ENCODE results near the gene ABCC4.
"Not testable (repeated sequence)": the region's sequence is repeated elsewhere in the genome, so short reads cannot be mapped to it uniquely, and the experiment has no call there.

Gene ABCC4

GRCh38 chr13:95168191-95168590 lies 133.1 kb downstream of the ABCC4 start:
- Histone ChIP-seq H3K4me3 (ENCODE audit: insufficient read depth, low read depth, low read length) (no peak overlapping the region), H3K9me3 (ENCODE audit: control insufficient read depth, low read length) (no peaks in the 10 kb centered on the region), H3K27me3 (ENCODE audit: control insufficient read depth, insufficient read depth, low read length, poor library complexity, severe bottlenecking) (no peaks in the 10 kb centered on the region), H3K4me1 (ENCODE audit: control insufficient read depth, insufficient read depth, low read length) (no peaks in the 10 kb centered on the region), H3K36me3 (ENCODE audit: control insufficient read depth, insufficient read depth, low read length) (no peaks in the 10 kb centered on the region), H3K27ac (ENCODE audit: insufficient read depth, low read depth, low read length, poor library complexity, severe bottlenecking) (no peak overlapping the region)
- WGBS, 2 experiments = 85 to 93% methylated on average over 6 of the region's 6 CpGs

- not testable (repeated sequence) for H3K27ac ChIP-seq (ENCODE audit: insufficient read depth, low read depth, low read length, poor library complexity, severe bottlenecking); H3K4me1 ChIP-seq (ENCODE audit: control insufficient read depth, insufficient read depth, low read length); H3K36me3 ChIP-seq (ENCODE audit: control insufficient read depth, insufficient read depth, low read length); H3K27me3 ChIP-seq (ENCODE audit: control insufficient read depth, insufficient read depth, low read length, poor library complexity, severe bottlenecking); H3K9me3 ChIP-seq (ENCODE audit: control insufficient read depth, low read length); H3K4me3 ChIP-seq (ENCODE audit: insufficient read depth, low read depth, low read length)
- 91 to 96% methylated on average over 3 to 4 of the region's 5 CpGs for WGBS, 2 experiments
Measured at GRCh38 chr13:95167003-95167402, 134.2 kb downstream of the ABCC4 start.

GRCh38 chr13:95164830-95165229 lies 136.4 kb downstream of the ABCC4 start:
- no peak overlapping the region for H3K4me3 ChIP-seq (ENCODE audit: insufficient read depth, low read depth, low read length)
- 88 to 95% methylated on average over 4 of the region's 4 CpGs for WGBS, 2 experiments
- H3K9me3 ChIP-seq (ENCODE audit: control insufficient read depth, low read length) = no peaks in the 10 kb centered on the region
- no peak overlapping the region for H3K27ac ChIP-seq (ENCODE audit: insufficient read depth, low read depth, low read length, poor library complexity, severe bottlenecking)
- H3K4me1 ChIP-seq (ENCODE audit: control insufficient read depth, insufficient read depth, low read length) = no peaks in the 10 kb centered on the region
- no peaks in the 10 kb centered on the region for H3K27me3 ChIP-seq (ENCODE audit: control insufficient read depth, insufficient read depth, low read length, poor library complexity, severe bottlenecking)
- H3K36me3 ChIP-seq (ENCODE audit: control insufficient read depth, insufficient read depth, low read length) = no peaks in the 10 kb centered on the region

DNA sequence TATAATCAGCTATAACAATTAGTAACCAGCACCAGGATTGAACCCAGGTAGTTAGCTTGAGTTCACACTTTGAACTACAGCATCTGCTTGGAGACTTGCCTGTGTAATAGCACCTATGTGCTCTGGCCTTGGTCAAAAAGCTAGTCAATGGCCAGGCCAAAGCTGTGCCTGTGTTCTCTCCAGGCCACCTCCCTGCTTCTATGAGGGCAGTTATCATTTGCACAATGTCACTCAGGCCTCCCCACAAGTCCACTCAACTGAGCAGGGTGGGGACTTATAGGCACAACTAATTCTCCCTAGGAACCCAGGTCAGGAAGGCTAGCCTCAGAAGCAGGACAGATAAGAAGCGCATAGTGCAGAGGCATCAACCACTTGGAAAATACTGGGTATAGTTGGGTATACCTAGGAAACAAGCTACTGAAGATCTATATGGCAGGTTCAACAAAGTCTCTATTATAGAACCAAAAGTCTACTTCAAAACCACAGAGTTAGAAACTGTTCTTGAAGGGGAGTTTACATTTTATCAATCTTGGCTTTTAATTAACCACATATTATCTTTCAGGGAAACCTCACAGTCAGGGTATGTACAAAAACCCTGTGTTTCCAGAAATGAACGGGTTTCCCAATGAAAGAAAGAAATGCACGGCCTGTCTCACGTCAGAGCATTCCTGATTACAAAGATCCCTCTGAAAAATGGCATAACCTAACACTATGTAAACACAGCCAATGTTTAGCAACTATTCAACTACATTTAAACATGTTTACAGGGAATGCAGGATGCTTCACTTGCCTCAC lies 140.9 kb downstream of the ABCC4 start:
- no peak overlapping the region for H3K27ac ChIP-seq (ENCODE audit: insufficient read depth, low read depth, low read length, poor library complexity, severe bottlenecking)
- H3K4me1 ChIP-seq (ENCODE audit: control insufficient read depth, insufficient read depth, low read length) = no peaks in the 10 kb centered on the region
- no peaks in the 10 kb centered on the region for H3K36me3 ChIP-seq (ENCODE audit: control insufficient read depth, insufficient read depth, low read length)
- WGBS, 2 experiments = 93 to 95% methylated on average over 4 of the region's 4 CpGs
- no peaks in the 10 kb centered on the region for H3K9me3 ChIP-seq (ENCODE audit: control insufficient read depth, low read length)
- no peak overlapping the region for H3K4me3 ChIP-seq (ENCODE audit: insufficient read depth, low read depth, low read length)
- no peaks in the 10 kb centered on the region for H3K27me3 ChIP-seq (ENCODE audit: control insufficient read depth, insufficient read depth, low read length, poor library complexity, severe bottlenecking)

- Histone ChIP-seq H3K27ac (ENCODE audit: insufficient read depth, low read depth, low read length, poor library complexity, severe bottlenecking) (no peak overlapping the region), H3K9me3 (ENCODE audit: control insufficient read depth, low read length) (no peaks in the 10 kb centered on the region), H3K4me1 (ENCODE audit: control insufficient read depth, insufficient read depth, low read length) (peaks cover under 1% of the 10 kb centered on the region), H3K4me3 (ENCODE audit: insufficient read depth, low read depth, low read length) (no peak overlapping the region), H3K27me3 (ENCODE audit: control insufficient read depth, insufficient read depth, low read length, poor library complexity, severe bottlenecking) (no peaks in the 10 kb centered on the region), H3K36me3 (ENCODE audit: control insufficient read depth, insufficient read depth, low read length) (no peaks in the 10 kb centered on the region)
- WGBS, 2 experiments = 96 to 98% methylated on average over 6 of the region's 6 CpGs
Measured at GRCh38 chr13:95159458-95159857, 141.8 kb downstream of the ABCC4 start.

- whole genome bisulfite sequencing, 2 experiments = 93 to 94% methylated on average over 3 of the region's 3 CpGs
- no peaks in the 10 kb centered on the region for H3K9me3 ChIP-seq (ENCODE audit: control insufficient read depth, low read length)
Measured at GRCh38 chr13:95156208-95156607, 145.0 kb downstream of the ABCC4 start.

GRCh38 chr13:95155504-95155903 lies 145.7 kb downstream of the ABCC4 start:
- 87 to 99% methylated on average over 3 of the region's 3 CpGs for WGBS, 2 experiments
- H3K36me3 ChIP-seq (ENCODE audit: control insufficient read depth, insufficient read depth, low read length) = no peaks in the 10 kb centered on the region
- no peaks in the 10 kb centered on the region for H3K27me3 ChIP-seq (ENCODE audit: control insufficient read depth, insufficient read depth, low read length, poor library complexity, severe bottlenecking)
- no peak overlapping the region for H3K27ac ChIP-seq (ENCODE audit: insufficient read depth, low read depth, low read length, poor library complexity, severe bottlenecking)
- H3K4me1 ChIP-seq (ENCODE audit: control insufficient read depth, insufficient read depth, low read length) = peaks cover 5% of the 10 kb centered on the region
- no peak overlapping the region for H3K4me3 ChIP-seq (ENCODE audit: insufficient read depth, low read depth, low read length)
- no peaks in the 10 kb centered on the region for H3K9me3 ChIP-seq (ENCODE audit: control insufficient read depth, low read length)

More at GRCh38 chr13:95156208-95156607, 145.0 kb downstream of the ABCC4 start:
- no peak overlapping the region for H3K4me3 ChIP-seq (ENCODE audit: insufficient read depth, low read depth, low read length)
- H3K36me3 ChIP-seq (ENCODE audit: control insufficient read depth, insufficient read depth, low read length) = no peaks in the 10 kb centered on the region
- H3K27me3 ChIP-seq (ENCODE audit: control insufficient read depth, insufficient read depth, low read length, poor library complexity, severe bottlenecking) = no peaks in the 10 kb centered on the region
- no peak overlapping the region for H3K27ac ChIP-seq (ENCODE audit: insufficient read depth, low read depth, low read length, poor library complexity, severe bottlenecking)
- H3K4me1 ChIP-seq (ENCODE audit: control insufficient read depth, insufficient read depth, low read length) = peaks cover 5% of the 10 kb centered on the region

- H3K9me3 ChIP-seq (ENCODE audit: control insufficient read depth, low read length) = no peaks in the 10 kb centered on the region
- no peak overlapping the region for H3K4me3 ChIP-seq (ENCODE audit: insufficient read depth, low read depth, low read length)
- H3K27ac ChIP-seq (ENCODE audit: insufficient read depth, low read depth, low read length, poor library complexity, severe bottlenecking) = no peak overlapping the region
- peaks cover 5% of the 10 kb centered on the region for H3K4me1 ChIP-seq (ENCODE audit: control insufficient read depth, insufficient read depth, low read length)
- WGBS, 2 experiments = 80 to 92% methylated on average over 2 to 4 of the region's 4 CpGs
- H3K27me3 ChIP-seq (ENCODE audit: control insufficient read depth, insufficient read depth, low read length, poor library complexity, severe bottlenecking) = no peaks in the 10 kb centered on the region
- H3K36me3 ChIP-seq (ENCODE audit: control insufficient read depth, insufficient read depth, low read length) = no peaks in the 10 kb centered on the region
Measured at GRCh38 chr13:95155093-95155492, 146.2 kb downstream of the ABCC4 start.

DNA sequence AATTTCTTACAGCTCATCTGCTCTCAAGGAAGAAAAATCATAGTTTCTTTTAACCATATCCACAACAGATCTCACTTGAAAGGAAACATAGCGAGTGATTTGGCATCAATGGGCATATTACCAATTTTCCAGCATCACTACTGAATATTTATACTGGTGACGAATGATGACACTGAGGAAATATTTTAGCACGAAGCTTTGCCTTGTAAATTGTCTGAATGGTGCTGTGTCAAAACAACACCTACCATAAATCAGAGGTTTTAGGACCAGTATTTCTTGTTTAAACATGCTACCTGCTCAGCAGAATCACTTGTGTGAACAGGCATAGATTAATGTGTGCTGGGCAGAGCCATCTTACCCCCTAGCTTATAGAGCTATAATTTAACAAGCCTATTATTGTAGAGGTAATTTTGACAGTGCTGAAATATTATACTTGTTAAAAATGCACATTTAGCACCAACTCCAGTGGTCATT lies 146.8 kb downstream of the ABCC4 start:
- 50 to 64% methylated on average over 2 to 3 of the region's 3 CpGs for WGBS, 2 experiments
- no peaks in the 10 kb centered on the region for H3K27me3 ChIP-seq (ENCODE audit: control insufficient read depth, insufficient read depth, low read length, poor library complexity, severe bottlenecking)
- no peaks in the 10 kb centered on the region for H3K36me3 ChIP-seq (ENCODE audit: control insufficient read depth, insufficient read depth, low read length)
- H3K4me1 ChIP-seq (ENCODE audit: control insufficient read depth, insufficient read depth, low read length) = peaks cover 5% of the 10 kb centered on the region
- H3K27ac ChIP-seq (ENCODE audit: insufficient read depth, low read depth, low read length, poor library complexity, severe bottlenecking) = no peak overlapping the region
- H3K9me3 ChIP-seq (ENCODE audit: control insufficient read depth, low read length) = no peaks in the 10 kb centered on the region
- no peak overlapping the region for H3K4me3 ChIP-seq (ENCODE audit: insufficient read depth, low read depth, low read length)

DNA sequence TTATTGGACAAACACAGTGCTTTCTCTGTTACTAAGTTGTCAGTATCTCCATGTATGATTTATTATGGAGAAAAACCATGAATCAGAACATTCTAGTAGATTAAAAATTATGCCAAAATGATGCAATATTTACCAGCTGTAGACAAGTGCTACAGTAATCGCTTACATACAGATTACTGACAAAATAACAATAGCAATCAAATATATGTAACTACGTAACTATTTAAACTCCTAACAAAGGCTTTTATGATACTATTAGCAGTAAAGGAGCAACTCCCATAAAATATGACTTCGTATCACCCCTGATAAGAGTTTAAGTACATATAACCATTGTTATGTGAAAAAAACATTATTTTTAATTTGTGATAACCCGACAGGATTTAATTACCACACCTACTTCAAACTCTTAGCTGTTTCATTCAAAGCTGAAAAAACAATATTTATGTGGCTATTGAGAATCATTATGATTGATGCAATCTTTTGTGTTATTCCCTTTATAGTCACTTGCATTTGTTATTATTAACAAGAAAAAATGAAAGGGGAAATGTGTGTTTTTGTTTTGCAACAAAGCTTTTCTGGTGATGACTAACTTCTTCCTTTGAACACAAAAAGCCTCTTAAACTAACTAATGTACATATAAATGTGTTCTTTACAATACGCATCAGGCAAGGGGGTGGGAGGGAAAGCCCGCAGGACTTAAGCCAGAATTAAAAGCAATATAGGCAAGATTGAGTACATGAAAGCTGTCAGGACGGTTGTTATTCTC lies 147.4 kb downstream of the ABCC4 start:
- Histone ChIP-seq H3K9me3 (ENCODE audit: control insufficient read depth, low read length) (no peaks in the 10 kb centered on the region), H3K27ac (ENCODE audit: insufficient read depth, low read depth, low read length, poor library complexity, severe bottlenecking) (no peak overlapping the region), H3K4me3 (ENCODE audit: insufficient read depth, low read depth, low read length) (no peak overlapping the region), H3K27me3 (ENCODE audit: control insufficient read depth, insufficient read depth, low read length, poor library complexity, severe bottlenecking) (no peaks in the 10 kb centered on the region), H3K36me3 (ENCODE audit: control insufficient read depth, insufficient read depth, low read length) (no peaks in the 10 kb centered on the region), H3K4me1 (ENCODE audit: control insufficient read depth, insufficient read depth, low read length) (peaks cover 5% of the 10 kb centered on the region)
- WGBS, 2 experiments = 31 to 53% methylated on average over 3 to 5 of the region's 7 CpGs

All from ectodermal cell (in vitro differentiated cells).